DND-41 (cell line): ENCODE measurements around the gene DDX20.
A peak's percentile ranks its signal among the peaks of the same experiment; 100 is the strongest.

Source experiments
- ATAC-seq: fragments of 200-7000 bp; cut with Tn5 transposase; 3 replicates; pipeline ENCODE4 v1.9.1; 2021; ENCODE audit warnings: low read depth; ENCODE audit not compliant: insufficient read depth
- DNase-seq: peaks from one replicate; pipeline ENCODE4 v3.0.0-alpha.2; 2020
- H2AFZ ChIP-seq: 2 replicates; pipeline ENCODE4 v1.6.0; 2012; ENCODE audit warnings: low read depth, low read length
- H3K27ac ChIP-seq: 2 replicates; pipeline ENCODE4 v1.5.1; 2012; ENCODE audit warnings: low read length, inconsistent platforms
- H3K27me3 ChIP-seq: fragments of 200-600 bp; sonication (generic); 2 replicates; pipeline ENCODE4 v1.6.0; 2012; ENCODE audit warnings: low read length, mild to moderate bottlenecking, inconsistent platforms; ENCODE audit not compliant: insufficient read depth, poor library complexity
- H3K36me3 ChIP-seq: 2 replicates; pipeline ENCODE4 v1.5.1; 2012; ENCODE audit warnings: low read length, inconsistent platforms; ENCODE audit not compliant: insufficient read depth
- H3K4me1 ChIP-seq: 2 replicates; pipeline ENCODE4 v1.5.1; 2012; ENCODE audit warnings: mild to moderate bottlenecking, low read length; ENCODE audit not compliant: insufficient read depth
- H3K4me2 ChIP-seq: 2 replicates; pipeline ENCODE4 v1.6.0; 2012; ENCODE audit warnings: mild to moderate bottlenecking, moderate library complexity, low read length, inconsistent platforms; ENCODE audit not compliant: insufficient read depth
- H3K4me3 ChIP-seq, 2 experiments: fragments of 200-600 bp in 1 of 2; shearing (Covaris generic) in 1 of 2; 2 replicates each; pipeline ENCODE4 v1.5.1; 2012 to 2016; ENCODE audit warnings: inconsistent platforms in 2 of 2, low read length in 2 of 2, mild to moderate bottlenecking in 2 of 2, low read depth in 1 of 2, moderate library complexity in 1 of 2
- H3K79me2 ChIP-seq: 2 replicates; pipeline ENCODE4 v1.6.0; 2012; ENCODE audit warnings: low read length, inconsistent platforms; ENCODE audit not compliant: insufficient read depth
- H3K9ac ChIP-seq: 2 replicates; pipeline ENCODE4 v1.6.0; 2012; ENCODE audit warnings: low read depth, mild to moderate bottlenecking, inconsistent platforms, low read length, moderate library complexity
- H3K9me3 ChIP-seq: 2 replicates; pipeline ENCODE4 v1.5.1; 2012; ENCODE audit warnings: low read length, moderate library complexity, mild to moderate bottlenecking, inconsistent platforms; ENCODE audit not compliant: insufficient read depth, severe bottlenecking
- H4K20me1 ChIP-seq: 2 replicates; pipeline ENCODE4 v1.6.0; 2012; ENCODE audit warnings: low read length; ENCODE audit not compliant: insufficient read depth
- EZH2 ChIP-seq: IDR thresholded peaks from 3 replicates; pipeline ENCODE4 v1.6.1; 2012; ENCODE audit warnings: borderline replicate concordance, low read depth, mild to moderate bottlenecking, moderate library complexity, low read length, inconsistent platforms; ENCODE audit not compliant: severe bottlenecking
- TF ChIP-seq, protein P1 (sequence below): IDR thresholded peaks from 2 replicates; pipeline ENCODE4 v1.5.1; 2012; ENCODE audit warnings: borderline replicate concordance, low read length, moderate library complexity, mild to moderate bottlenecking; ENCODE audit not compliant: poor library complexity, severe bottlenecking; ENCODE audit errors: extremely low read depth

Gene DDX20

DNA sequence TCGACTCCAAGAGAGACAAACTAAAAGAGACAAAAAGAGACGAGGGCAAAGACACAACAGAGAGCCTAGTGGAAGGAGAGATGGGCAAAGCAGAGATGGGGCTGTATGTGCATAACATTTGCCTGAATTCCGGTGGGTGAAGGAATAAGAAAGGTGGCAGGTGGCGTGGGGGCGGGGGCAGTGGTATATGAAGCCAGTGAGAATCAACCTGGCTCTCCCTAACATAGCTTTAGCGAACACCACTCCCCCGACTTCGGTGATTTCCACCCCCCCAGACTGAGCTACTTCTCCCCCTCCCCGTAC is 17.6 kb upstream of the DDX20 start:
- Histone ChIP-seq H2AFZ (peak overlapping the region; percentile 83), H3K27me3 (peaks cover 9% of the 10 kb centered on the region), H3K79me2 (no peaks in the 10 kb centered on the region), H3K9me3 (no peaks in the 10 kb centered on the region), H3K9ac (peak overlapping the region; percentile 63), H3K4me2 (peak overlapping the region; percentile 96), H3K36me3 (no peaks in the 10 kb centered on the region), H3K27ac (peak overlapping the region; percentile 34), H3K4me1 (peaks cover 31% of the 10 kb centered on the region), H4K20me1 (peaks cover 11% of the 10 kb centered on the region; the same call in 1 of the 2 replicates), H3K4me3 (peak overlapping the region; percentile 47 to 71; a peak in 3 of 4 replicates)
- no peak for DNase-seq
- ATAC-seq: no peak
- no peak for TF ChIP-seq EZH2
- TF ChIP-seq, protein P1, sequence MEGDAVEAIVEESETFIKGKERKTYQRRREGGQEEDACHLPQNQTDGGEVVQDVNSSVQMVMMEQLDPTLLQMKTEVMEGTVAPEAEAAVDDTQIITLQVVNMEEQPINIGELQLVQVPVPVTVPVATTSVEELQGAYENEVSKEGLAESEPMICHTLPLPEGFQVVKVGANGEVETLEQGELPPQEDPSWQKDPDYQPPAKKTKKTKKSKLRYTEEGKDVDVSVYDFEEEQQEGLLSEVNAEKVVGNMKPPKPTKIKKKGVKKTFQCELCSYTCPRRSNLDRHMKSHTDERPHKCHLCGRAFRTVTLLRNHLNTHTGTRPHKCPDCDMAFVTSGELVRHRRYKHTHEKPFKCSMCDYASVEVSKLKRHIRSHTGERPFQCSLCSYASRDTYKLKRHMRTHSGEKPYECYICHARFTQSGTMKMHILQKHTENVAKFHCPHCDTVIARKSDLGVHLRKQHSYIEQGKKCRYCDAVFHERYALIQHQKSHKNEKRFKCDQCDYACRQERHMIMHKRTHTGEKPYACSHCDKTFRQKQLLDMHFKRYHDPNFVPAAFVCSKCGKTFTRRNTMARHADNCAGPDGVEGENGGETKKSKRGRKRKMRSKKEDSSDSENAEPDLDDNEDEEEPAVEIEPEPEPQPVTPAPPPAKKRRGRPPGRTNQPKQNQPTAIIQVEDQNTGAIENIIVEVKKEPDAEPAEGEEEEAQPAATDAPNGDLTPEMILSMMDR: no peak

DNA sequence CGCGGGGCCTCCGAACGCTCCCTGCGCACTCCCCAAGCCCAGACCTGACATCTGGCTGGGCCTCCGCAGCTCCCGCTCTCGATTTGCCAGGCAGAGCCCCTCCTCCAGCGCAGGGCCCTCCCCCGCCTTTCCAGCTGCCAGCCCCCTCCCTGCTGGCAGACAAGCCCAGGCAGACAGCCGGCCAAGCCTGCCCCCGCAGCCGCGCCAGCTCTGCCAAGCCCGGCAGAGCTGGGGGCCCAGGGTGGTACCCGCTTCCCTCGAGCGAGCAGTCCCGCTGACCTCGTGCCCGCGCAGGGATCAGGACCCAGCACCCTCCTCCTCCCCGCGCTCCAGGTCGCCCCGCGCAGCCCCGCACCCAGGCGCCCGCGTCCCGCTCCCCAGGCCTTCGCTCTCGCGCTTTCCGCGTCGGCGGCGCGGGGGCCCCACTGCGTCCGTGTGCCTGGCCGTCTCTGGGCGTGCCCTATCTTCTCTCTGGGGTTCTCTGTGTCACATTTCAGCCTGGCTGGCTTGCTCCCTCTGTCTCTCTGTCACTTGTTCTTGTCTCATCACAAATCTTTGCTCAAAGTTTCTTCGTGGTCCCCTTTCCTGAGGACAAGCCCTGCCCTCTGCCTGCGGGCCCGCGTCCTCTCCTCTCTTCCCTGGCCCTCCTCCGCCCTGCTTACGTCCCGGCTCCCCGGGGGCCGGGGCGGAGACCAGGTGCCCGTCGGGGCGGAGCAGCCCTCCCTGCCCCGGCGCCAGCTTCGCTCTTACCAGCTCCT is 17.1 kb upstream of the DDX20 start:
- H3K4me1 ChIP-seq: peaks cover 31% of the 10 kb centered on the region

DNA sequence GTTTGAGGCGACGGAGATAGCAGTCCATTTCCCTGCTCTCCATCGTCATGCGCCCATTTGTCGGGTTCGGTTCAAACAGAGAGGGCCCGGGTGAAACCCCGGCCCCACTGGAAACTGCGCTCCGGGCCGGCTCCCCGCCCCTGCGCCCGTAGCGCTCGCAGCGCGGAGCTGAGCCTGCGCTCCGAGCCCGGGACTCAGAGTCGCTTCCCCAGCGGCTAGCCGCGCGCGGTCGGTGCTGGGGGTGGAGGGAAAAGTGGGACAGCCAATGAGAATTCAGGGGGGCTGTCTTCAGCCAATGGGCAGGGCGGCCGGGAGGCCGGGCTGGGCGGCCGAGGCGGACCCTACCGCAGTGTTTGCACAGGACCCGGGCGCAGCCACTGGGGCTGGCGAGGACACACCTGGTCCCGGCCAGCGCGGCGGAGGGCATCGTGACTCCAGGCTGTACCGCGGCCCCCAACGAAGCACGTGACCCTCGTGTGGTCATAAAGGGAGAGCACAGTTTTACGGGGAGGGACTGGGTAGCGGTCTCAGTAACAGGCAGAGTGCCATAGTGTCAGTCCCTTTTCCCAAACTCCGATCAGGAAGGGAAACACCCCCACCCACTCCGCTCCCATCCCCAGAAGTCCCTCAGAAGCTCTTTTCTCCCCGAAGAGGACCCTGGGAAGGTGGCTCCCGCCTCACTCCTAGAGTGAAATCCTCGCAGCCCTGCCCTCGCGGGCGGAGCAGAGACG is 16.3 kb upstream of the DDX20 start, which contains the start of gene INKA2:
Gene INKA2, minus strand, starts transcription at position 202 of the 731 bp plus-strand sequence. Its CDS starts 153 bp downstream, at position 49.
- peak within 1 kb of the TSS; percentile 47 to 71; a peak in 3 of 4 replicates for H3K4me3 ChIP-seq
- H3K4me1 ChIP-seq: peaks cover 31% of the 10 kb centered on the region
- peak; percentile 28 for TF ChIP-seq EZH2
- TF ChIP-seq, protein P1: no peak
- peak within 1 kb of the TSS; percentile 96 for H3K4me2 ChIP-seq
- H3K27ac ChIP-seq: peak within 1 kb of the TSS; percentile 61
- peaks cover 7% of the 10 kb centered on the region; the same call in 1 of the 2 replicates for H4K20me1 ChIP-seq
- DNase-seq (peak; percentile 80), ATAC-seq (peak; percentile 73)
- no peaks in the 10 kb centered on the region for H3K79me2 ChIP-seq
- no peaks in the 10 kb centered on the region for H3K9me3 ChIP-seq
- no peaks in the 10 kb centered on the region for H3K36me3 ChIP-seq
- H3K9ac ChIP-seq: peak within 1 kb of the TSS; percentile 63
- peaks cover 9% of the 10 kb centered on the region for H3K27me3 ChIP-seq
- peak within 1 kb of the TSS; percentile 83 for H2AFZ ChIP-seq

More for the DNA sequence above, 17.1 kb upstream of the DDX20 start:
- H3K36me3 ChIP-seq: no peaks in the 10 kb centered on the region
- peak overlapping the region; percentile 61 for H3K27ac ChIP-seq
- TF ChIP-seq EZH2: no peak
- TF ChIP-seq, protein P1: no peak
- no peaks in the 10 kb centered on the region for H3K79me2 ChIP-seq
- peak overlapping the region; percentile 63 for H3K9ac ChIP-seq
- H3K4me2 ChIP-seq: peak overlapping the region; percentile 96
- peaks cover 7% of the 10 kb centered on the region; the same call in 1 of the 2 replicates for H4K20me1 ChIP-seq
- DNase-seq (peak; percentile 91), ATAC-seq (peak; percentile 82)
- peak overlapping the region; percentile 47 to 71; a peak in 3 of 4 replicates for H3K4me3 ChIP-seq
- H2AFZ ChIP-seq: peak overlapping the region; percentile 83
- no peaks in the 10 kb centered on the region for H3K9me3 ChIP-seq
- H3K27me3 ChIP-seq: peaks cover 9% of the 10 kb centered on the region
